H1 (cell line): Measurements from ENCODE around the gene C14orf132. TPM values are rescaled to one million over a fixed set of nuclear protein-coding genes. Genes with fewer than 3 reads are reported as not detected.
A peak's percentile ranks its signal among the peaks of the same experiment; 100 is the strongest.

ENCODE experiments used
- CTCF ChIA-PET: fragments of 300-600 bp; sonication (Branson Sonifier 250); formaldehyde crosslinking; loops from one replicate; lab custom pipeline; 2021; ENCODE audit not compliant: partially characterized antibody; lab: Charles Lee
- POLR2A ChIA-PET: fragments of 300-600 bp; sonication (Branson Sonifier 250); formaldehyde crosslinking; loops from one replicate; lab custom pipeline; 2021; ENCODE audit warnings: inconsistent platforms; ENCODE audit not compliant: partially characterized antibody; lab: Charles Lee
- DNase-seq, 2 experiments: peaks; one replicate each; pipeline versions ENCODE4 v3.0.0 to v3.0.0-alpha.2; 2010 to 2022; ENCODE audit warnings: low spot score in 2 of 2, low read depth in 1 of 2, mixed read lengths in 1 of 2
- FAIRE-seq: peaks from 2 replicates; lab custom pipeline; 2011; peaks lifted over from hg19 to GRCh38; lab: Jason Lieb, UNC
- H2AFZ ChIP-seq: 2 replicates; pipeline ENCODE4 v1.8.1; 2012; ENCODE audit warnings: low read length, inconsistent platforms
- H2AK5ac ChIP-seq: 2 replicates; pipeline ENCODE4 v1.6.1; 2013; ENCODE audit warnings: low read depth, low read length
- H2BK120ac ChIP-seq: replicated peaks from 2 replicates; pipeline ENCODE3; 2013; ENCODE audit warnings: low read depth, low read length, inconsistent platforms
- H2BK12ac ChIP-seq: 2 replicates; pipeline ENCODE4 v1.6.1; 2013; ENCODE audit warnings: low read depth, low read length
- H2BK15ac ChIP-seq: 2 replicates; pipeline ENCODE4 v1.6.1; 2013; ENCODE audit warnings: low read length
- H2BK20ac ChIP-seq: 2 replicates; pipeline ENCODE4 v1.6.1; 2013; ENCODE audit warnings: low read length
- H2BK5ac ChIP-seq: 2 replicates; pipeline ENCODE4 v1.6.1; 2013; ENCODE audit warnings: low read depth, low read length
- H3K14ac ChIP-seq: 2 replicates; pipeline ENCODE4 v1.6.1; 2013; ENCODE audit warnings: inconsistent platforms; ENCODE audit not compliant: insufficient read length
- H3K18ac ChIP-seq: 2 replicates; pipeline ENCODE4 v1.6.1; 2013; ENCODE audit warnings: low read length; ENCODE audit errors: extremely low read depth
- H3K23ac ChIP-seq: 2 replicates; pipeline ENCODE4 v1.6.1; 2013; ENCODE audit warnings: inconsistent platforms; ENCODE audit not compliant: insufficient read length
- H3K23me2 ChIP-seq: 2 replicates; pipeline ENCODE4 v1.6.1; 2013; ENCODE audit warnings: low read depth, low read length
- H3K27ac ChIP-seq: 2 replicates; pipeline ENCODE4 v1.6.1; 2011; ENCODE audit warnings: low read depth, low read length, inconsistent platforms
- H3K27me3 ChIP-seq, 4 experiments: replicated peaks in 1 of 4; 1 replicate in 1 of 4; 2 replicates in 3 of 4; pipeline versions ENCODE4 v1.6.1 to v1.8.1; 2011 to 2013; ENCODE audit warnings: low read length in 3 of 4, mild to moderate bottlenecking in 3 of 4, inconsistent platforms in 2 of 4, mixed read lengths in 2 of 4, moderate library complexity in 1 of 4; ENCODE audit not compliant: control insufficient read depth in 3 of 4, insufficient read depth in 3 of 4; ENCODE audit errors: extremely low read depth in 1 of 4
- H3K36me3 ChIP-seq, 4 experiments: 2 replicates each; pipeline versions ENCODE4 v1.6.1 to v1.8.1; 2011 to 2013; ENCODE audit warnings: mild to moderate bottlenecking in 4 of 4, low read length in 3 of 4, moderate library complexity in 2 of 4, control low read depth in 1 of 4, inconsistent platforms in 1 of 4; ENCODE audit not compliant: insufficient read depth in 4 of 4, control insufficient read depth in 2 of 4
- H3K4ac ChIP-seq: replicated peaks from 2 replicates; pipeline ENCODE3; 2013; ENCODE audit warnings: low read length, low read depth, mixed read lengths, inconsistent platforms; ENCODE audit not compliant: insufficient read length
- H3K4me1 ChIP-seq, 4 experiments: replicated peaks in 1 of 4; 1 replicate in 1 of 4; 2 replicates in 3 of 4; pipeline versions ENCODE4 v1.6.1 to v1.8.1; 2011 to 2013; ENCODE audit warnings: low read length in 3 of 4, inconsistent platforms in 2 of 4, mixed read lengths in 1 of 4; ENCODE audit not compliant: insufficient read depth in 4 of 4, control insufficient read depth in 3 of 4
- H3K4me2 ChIP-seq, 2 experiments: 2 replicates each; pipeline versions ENCODE4 v1.6.1 to v1.8.1; 2011 to 2013; ENCODE audit warnings: low read depth in 2 of 2, low read length in 2 of 2, control low read depth in 1 of 2, inconsistent platforms in 1 of 2, mild to moderate bottlenecking in 1 of 2; ENCODE audit not compliant: insufficient read depth in 1 of 2
- H3K4me3 ChIP-seq, 4 experiments: fragments of 200-600, 300-600 bp in 1 of 4; sonication (generic), shearing (Covaris generic), sonication (Bioruptor Twin) in 1 of 4; 2 replicates each; pipeline versions ENCODE4 v1.5.1 to v1.8.1; 2011 to 2016; ENCODE audit warnings: low read length in 4 of 4, low read depth in 3 of 4, control low read depth in 2 of 4, inconsistent platforms in 2 of 4, mild to moderate bottlenecking in 2 of 4, mixed read lengths in 1 of 4, moderate library complexity in 1 of 4; ENCODE audit not compliant: insufficient read depth in 2 of 4; ENCODE audit errors: extremely low read depth in 1 of 4
- H3K56ac ChIP-seq: replicated peaks from 2 replicates; pipeline ENCODE3; 2013; ENCODE audit warnings: low read depth, mild to moderate bottlenecking, mixed read lengths, low read length, inconsistent platforms; ENCODE audit not compliant: insufficient read length
- H3K79me1 ChIP-seq: 2 replicates; pipeline ENCODE4 v1.6.1; 2013; ENCODE audit warnings: low read depth, low read length, control low read depth
- H3K79me2 ChIP-seq, 2 experiments: 2 replicates each; pipeline versions ENCODE4 v1.6.1 to v1.8.1; 2012 to 2013; ENCODE audit warnings: low read length in 2 of 2, mild to moderate bottlenecking in 2 of 2, inconsistent platforms in 1 of 2; ENCODE audit not compliant: insufficient read depth in 2 of 2, control insufficient read depth in 1 of 2
- H3K9ac ChIP-seq, 4 experiments: replicated peaks in 1 of 4; 1 replicate in 1 of 4; 2 replicates in 3 of 4; pipeline versions ENCODE4 v1.6.1 to v1.8.1; 2011 to 2013; ENCODE audit warnings: low read depth in 3 of 4, low read length in 3 of 4, control low read depth in 2 of 4, mild to moderate bottlenecking in 2 of 4, moderate library complexity in 2 of 4, inconsistent platforms in 1 of 4; ENCODE audit errors: extremely low read depth in 1 of 4
- H3K9me3 ChIP-seq, 2 experiments: 2 replicates each; pipeline versions ENCODE4 v1.6.1 to v1.8.1; 2012 to 2013; ENCODE audit warnings: mild to moderate bottlenecking in 2 of 2, moderate library complexity in 2 of 2, control low read depth in 1 of 2, inconsistent platforms in 1 of 2, low read depth in 1 of 2, low read length in 1 of 2, mixed read lengths in 1 of 2; ENCODE audit not compliant: insufficient read depth in 2 of 2
- H4K20me1 ChIP-seq, 2 experiments: replicated peaks in 1 of 2; 2 replicates each; pipeline versions ENCODE3 to v1.8.1; 2011 to 2013; ENCODE audit warnings: inconsistent platforms in 2 of 2, low read length in 2 of 2, mild to moderate bottlenecking in 1 of 2; ENCODE audit not compliant: insufficient read depth in 2 of 2, control insufficient read depth in 1 of 2
- H4K5ac ChIP-seq: 2 replicates; pipeline ENCODE4 v1.6.1; 2013; ENCODE audit warnings: low read length, low read depth, mixed read lengths, inconsistent platforms; ENCODE audit not compliant: insufficient read length
- H4K8ac ChIP-seq: 2 replicates; pipeline ENCODE4 v1.8.0; 2013; ENCODE audit warnings: mild to moderate bottlenecking, moderate library complexity, low read length, inconsistent platforms; ENCODE audit not compliant: insufficient read depth; ENCODE audit errors: extremely low read depth
- H4K91ac ChIP-seq: replicated peaks from 2 replicates; pipeline ENCODE3; 2013; ENCODE audit warnings: low read length, mixed read lengths, inconsistent platforms; ENCODE audit not compliant: insufficient read length
- CBX8 ChIP-seq: fragments of 300-800, 300-1000 bp; sonication (generic); IDR thresholded peaks from 2 replicates; pipeline ENCODE4 v1.7.1; 2016; ENCODE audit warnings: low read depth, low read length, borderline replicate concordance
- JUND ChIP-seq: IDR thresholded peaks from 2 replicates; pipeline ENCODE4 v1.6.1; 2011; ENCODE audit warnings: mild to moderate bottlenecking, improper control_type of control experiment, low read length
- WGBS, 2 experiments: shearing (Covaris generic) in 1 of 2; methylation state at CpG; one replicate each; pipeline versions ENCODE4 v1.1.6 to v1.1.7; 2013 to 2015; ENCODE audit warnings: low lambda C conversion rate in 2 of 2, mixed read lengths in 2 of 2, inconsistent platforms in 1 of 2, low coverage in 1 of 2, missing lambda C conversion rate in 1 of 2; ENCODE audit not compliant: insufficient replicate concordance in 2 of 2, insufficient coverage in 1 of 2, insufficient read length in 1 of 2; ENCODE audit errors: extremely low coverage in 1 of 2, missing lambda C conversion rate in 1 of 2; 5-methylcytosine and 5-hydroxymethylcytosine counted together
- polyA plus RNA-seq, 7 experiments: library from polyadenylated mRNA; depleted of rRNA in 3 of 7; stranded (reverse) in 5 of 7; unstranded in 2 of 7; fragments of >200 nt in 5 of 7; fragments of 200-250 nt in 2 of 7; gene quantifications; 1 replicate in 5 of 7; 2 replicates in 1 of 7; 4 replicates in 1 of 7; pipeline versions ENCODE4 v1.2.1 to v1.2.3, GENCODE V29; 2011 to 2013; ENCODE audit warnings: missing spikeins in 2 of 7, mixed read lengths in 2 of 7
- total RNA-seq: library from RNA; stranded (reverse); fragmentation: NEBNext Ultra II Directional; extraction: Animal tissue kit (Norgen Biotek cat#: 25700); gene quantifications from 2 replicates; pipeline ENCODE4 v1.2.1, GENCODE V29; 2021

The C14orf132 gene
- total and polyA plus RNA-seq, 2 of the 8 experiments (the other 6 are each of a cell fraction or from before 2014, with no cell fraction given), result 11.7 to 32.5 TPM

DNA sequence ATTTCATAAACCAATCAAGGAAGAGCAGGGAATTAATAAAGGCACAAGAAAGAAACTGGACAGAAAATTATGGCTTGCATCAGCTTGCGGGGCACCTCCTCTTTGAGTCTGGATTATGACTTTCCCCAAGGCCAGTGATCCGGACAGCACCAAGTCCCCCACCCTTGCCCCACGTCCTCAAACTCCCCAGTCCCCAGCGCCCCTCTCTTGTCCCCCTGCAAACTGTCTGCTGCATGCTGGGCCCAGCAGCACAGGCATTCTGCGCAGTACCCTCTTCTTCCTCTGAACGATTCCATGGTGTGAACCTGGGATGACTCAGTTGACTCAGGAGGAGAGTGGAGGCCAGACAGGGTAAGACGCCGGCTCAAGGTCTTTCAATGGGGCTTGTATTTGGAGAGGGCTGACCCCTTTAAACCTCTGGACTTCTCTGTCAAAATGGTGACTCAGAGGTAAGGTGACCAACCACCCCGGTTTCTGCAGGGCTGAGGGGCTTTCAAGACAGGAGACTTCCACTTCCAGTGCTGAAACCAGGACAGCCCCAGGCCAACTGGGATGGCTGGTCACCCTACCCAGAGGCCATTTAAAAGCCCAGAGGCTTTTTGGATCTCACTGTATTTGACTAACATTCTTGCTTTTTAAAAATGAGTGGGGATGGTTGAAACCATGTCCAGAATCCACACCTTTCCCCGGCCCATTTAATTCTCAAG is 13.5 kb downstream of the C14orf132 start:
- WGBS, 2 experiments, result 88% methylated on average over 10 of the region's 10 CpGs; no CpG with 5 or more reads in 1 of the 2 experiments
- Histone ChIP-seq H2AFZ (no peak overlapping the region), H3K14ac (no peak overlapping the region), H2BK20ac (no peak overlapping the region), H3K79me2 (peaks cover 0 to under 1% of the 10 kb centered on the region in 2 experiments; a peak in 1 of 4 replicates), H4K8ac (no peak overlapping the region), H3K18ac (no peak overlapping the region), H3K9ac (no peak overlapping the region), H2BK5ac (no peak overlapping the region), H4K20me1 (peaks cover 8 to 10% of the 10 kb centered on the region in 2 experiments), H3K4ac (no peak overlapping the region), H3K4me2 (no peak overlapping the region), H3K9me3 (no peaks in the 10 kb centered on the region), H2BK12ac (no peak overlapping the region)
- no peak for FAIRE-seq
- CTCF ChIA-PET, result interaction anchor here (0.9 to 2.4 kb wide), 20 partner anchors 8 to 493 kb away, joined by 3 to 15 read pairs (median 6); partner anchors contain the start of gene C14orf132
- peak in 1 of 2 experiments; percentile 37 for DNase-seq
- TF ChIP-seq JUND (no peak), CBX8 (no peak)
- TF ChIP-seq, all 59 proteins: peak for 0
- Histone ChIP-seq H3K36me3 (peaks cover 0 to 3% (median under 1%) of the 10 kb centered on the region in 4 experiments; a peak in 2 of 8 replicates), H2BK15ac (no peak overlapping the region), H4K5ac (no peak overlapping the region), H2BK120ac (no peak overlapping the region), H3K23ac (no peak overlapping the region), H3K27me3 (no peaks in the 10 kb centered on the region), H3K79me1 (no peaks in the 10 kb centered on the region), H3K27ac (no peak overlapping the region), H2AK5ac (no peak overlapping the region), H3K4me1 (no peaks in the 10 kb centered on the region; a peak in 2 of 7 replicates), H3K4me3 (no peak overlapping the region), H3K23me2 (no peaks in the 10 kb centered on the region), H4K91ac (no peak overlapping the region), H3K56ac (no peak overlapping the region)
- POLR2A ChIA-PET, result interaction anchor here (1.1 to 2.1 kb wide), 4 partner anchors 8 to 13 kb away, joined by 3 to 9 read pairs (median 4); partner anchors contain the start of gene C14orf132
